ENCODE measurements around the gene TNFRSF8.

The TNFRSF8 gene

DNA sequence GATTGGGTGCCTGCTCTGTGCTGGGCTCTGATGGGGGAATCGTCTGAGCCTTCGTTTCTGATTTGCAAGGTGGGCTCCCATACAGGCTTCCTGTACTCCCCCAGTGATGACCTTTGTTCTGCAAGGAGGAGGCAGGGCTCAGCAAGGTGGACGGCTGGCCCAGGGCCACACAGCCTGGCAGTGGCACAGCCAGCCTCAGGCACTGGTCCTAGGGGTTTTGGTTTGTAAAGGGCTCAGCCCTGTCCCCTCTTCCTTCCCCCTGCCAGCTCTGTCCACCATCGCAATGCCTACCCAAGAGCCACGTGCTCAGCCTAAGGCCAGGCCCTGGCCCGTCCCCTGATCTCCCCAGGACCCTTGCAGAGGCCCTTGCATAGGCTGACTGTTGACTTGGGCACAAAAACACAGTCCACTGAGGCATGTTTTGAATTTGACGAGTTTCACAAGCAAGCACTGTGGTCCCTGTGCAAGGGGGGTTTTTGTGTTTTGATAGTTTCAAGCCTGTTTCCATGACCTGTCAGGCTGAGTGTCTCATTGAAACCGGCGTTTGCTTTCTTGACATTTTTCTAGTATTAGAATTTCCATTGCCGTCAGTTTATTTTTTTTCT is 64.2 kb downstream of the TNFRSF8 start:
- TF ChIP-seq POLR2AphosphoS5 (IDR thresholded peaks at IDR 0.05; ENCODE audit: low read depth, low read length): no peak
- no peak for TF ChIP-seq SIN3A (IDR thresholded peaks at IDR 0.05; ENCODE audit: borderline replicate concordance, insufficient read depth, low read length)
- TF ChIP-seq TAF1 (IDR thresholded peaks at IDR 0.05; ENCODE audit: borderline replicate concordance, insufficient read depth, low read length): no peak
- no peak for TF ChIP-seq REST (IDR thresholded peaks at IDR 0.05; ENCODE audit: insufficient read depth in 1 of 2, low read depth in 2 of 2, low read length in 2 of 2)
- TF ChIP-seq FOXP2 (optimal IDR thresholded peaks at IDR 0.05; ENCODE audit: borderline replicate concordance, extremely low read depth, extremely low read length, insufficient read depth): no peak

DNA sequence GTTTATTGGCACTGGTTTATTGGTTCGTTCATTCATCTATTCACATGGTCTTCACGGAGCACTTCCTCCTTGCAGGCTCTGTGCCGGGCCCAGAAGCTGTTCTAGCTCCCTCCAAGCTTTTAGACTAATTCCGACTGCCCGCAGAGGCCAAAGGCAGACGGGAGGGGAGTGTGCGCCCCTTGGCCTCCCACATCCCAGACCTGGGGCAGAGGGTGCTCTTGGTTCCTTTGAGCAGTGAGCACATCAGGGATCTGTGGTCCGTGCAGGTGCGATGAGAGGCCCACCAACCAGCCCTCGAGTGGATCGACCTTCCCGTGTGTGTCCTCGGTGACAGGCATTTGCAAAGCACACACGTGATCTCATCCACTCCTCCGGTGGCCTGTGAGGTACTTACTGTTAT is 65.0 kb downstream of the TNFRSF8 start:
- TF ChIP-seq REST (IDR thresholded peaks at IDR 0.05; ENCODE audit: insufficient read depth in 1 of 2, low read depth in 2 of 2, low read length in 2 of 2) (no peak), POLR2AphosphoS5 (IDR thresholded peaks at IDR 0.05; ENCODE audit: low read depth, low read length) (no peak), SIN3A (IDR thresholded peaks at IDR 0.05; ENCODE audit: borderline replicate concordance, insufficient read depth, low read length) (no peak), FOXP2 (optimal IDR thresholded peaks at IDR 0.05; ENCODE audit: borderline replicate concordance, extremely low read depth, extremely low read length, insufficient read depth) (no peak), TAF1 (IDR thresholded peaks at IDR 0.05; ENCODE audit: borderline replicate concordance, insufficient read depth, low read length) (no peak)

DNA sequence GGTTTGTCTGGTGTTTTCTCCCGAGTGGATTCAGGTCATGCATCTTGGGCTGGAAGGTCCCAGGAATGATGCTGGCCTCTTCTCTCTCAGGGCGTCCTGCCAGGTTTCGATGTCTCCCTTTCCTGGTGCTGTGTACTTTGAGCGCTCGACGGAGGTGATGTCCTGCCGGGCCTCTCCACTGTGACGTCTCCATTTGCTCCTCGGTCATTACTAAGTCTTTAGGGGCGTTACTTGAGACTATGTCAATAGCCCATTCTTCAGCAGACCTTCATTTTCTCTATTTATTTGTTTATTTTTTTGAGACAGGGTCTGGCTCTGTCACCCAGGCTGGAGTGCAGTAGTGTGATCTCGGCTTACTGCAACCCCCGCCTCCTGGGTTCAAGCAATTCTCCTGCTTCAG is 66.5 kb downstream of the TNFRSF8 start:
- TF ChIP-seq SIN3A (IDR thresholded peaks at IDR 0.05; ENCODE audit: borderline replicate concordance, insufficient read depth, low read length) (no peak), POLR2AphosphoS5 (IDR thresholded peaks at IDR 0.05; ENCODE audit: low read depth, low read length) (no peak), FOXP2 (optimal IDR thresholded peaks at IDR 0.05; ENCODE audit: borderline replicate concordance, extremely low read depth, extremely low read length, insufficient read depth) (no peak), TAF1 (IDR thresholded peaks at IDR 0.05; ENCODE audit: borderline replicate concordance, insufficient read depth, low read length) (no peak), REST (IDR thresholded peaks at IDR 0.05; ENCODE audit: insufficient read depth in 1 of 2, low read depth in 2 of 2, low read length in 2 of 2) (no peak)

GRCh38 chr1:12130466-12131130 is 67.5 kb downstream of the TNFRSF8 start:
- TF ChIP-seq TAF1 (IDR thresholded peaks at IDR 0.05; ENCODE audit: borderline replicate concordance, insufficient read depth, low read length) (no peak), SIN3A (IDR thresholded peaks at IDR 0.05; ENCODE audit: borderline replicate concordance, insufficient read depth, low read length) (no peak), FOXP2 (optimal IDR thresholded peaks at IDR 0.05; ENCODE audit: borderline replicate concordance, extremely low read depth, extremely low read length, insufficient read depth) (no peak)

DNA sequence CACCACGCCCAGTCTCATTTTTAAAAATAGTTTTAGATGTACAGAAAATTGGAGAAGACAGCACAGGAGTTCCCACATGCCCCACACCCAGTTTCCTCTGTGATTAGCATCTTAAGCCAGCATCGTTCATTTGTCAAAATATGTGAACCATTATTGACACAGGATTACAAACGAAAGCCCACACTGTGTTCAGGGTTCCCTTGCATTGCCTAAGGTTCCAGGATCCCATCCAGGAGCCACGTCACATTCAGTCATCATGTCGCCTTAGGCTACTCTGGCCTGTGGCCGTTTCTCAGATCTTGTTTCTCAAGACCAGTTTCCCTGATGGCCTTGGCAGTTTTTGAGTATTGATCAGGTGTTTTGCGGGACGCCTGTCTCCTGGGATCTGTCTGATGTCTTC is 69.0 kb downstream of the TNFRSF8 start:
- no peak for TF ChIP-seq SIN3A (IDR thresholded peaks at IDR 0.05; ENCODE audit: borderline replicate concordance, insufficient read depth, low read length)

DNA sequence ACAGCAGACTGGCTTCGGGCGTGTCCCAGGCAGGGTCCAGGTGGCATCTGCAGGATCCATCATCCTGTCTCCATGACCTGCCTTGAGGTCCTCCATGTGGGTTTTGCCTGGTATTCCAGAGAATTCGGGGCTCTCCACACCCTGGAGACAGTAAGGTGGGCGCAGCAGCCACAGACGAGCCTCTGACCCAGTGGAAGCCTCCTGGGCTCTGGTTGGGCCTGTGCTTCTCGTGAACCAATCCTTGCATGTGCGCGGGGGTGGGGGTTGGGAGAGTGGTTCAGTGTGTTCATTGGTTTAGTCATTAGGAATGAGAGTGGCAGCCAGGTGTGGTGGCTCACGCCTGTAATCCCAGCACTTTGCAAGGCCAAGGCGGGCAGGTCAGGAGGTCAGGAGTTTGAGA is 71.6 kb downstream of the TNFRSF8 start:
- TF ChIP-seq REST (IDR thresholded peaks at IDR 0.05; ENCODE audit: insufficient read depth in 1 of 2, low read depth in 2 of 2, low read length in 2 of 2) (no peak), POLR2AphosphoS5 (IDR thresholded peaks at IDR 0.05; ENCODE audit: low read depth, low read length) (no peak), TAF1 (IDR thresholded peaks at IDR 0.05; ENCODE audit: borderline replicate concordance, insufficient read depth, low read length) (no peak), SIN3A (IDR thresholded peaks at IDR 0.05; ENCODE audit: borderline replicate concordance, insufficient read depth, low read length) (no peak), FOXP2 (optimal IDR thresholded peaks at IDR 0.05; ENCODE audit: borderline replicate concordance, extremely low read depth, extremely low read length, insufficient read depth) (no peak)
